Cardiac fibroblast (primary cell): ENCODE measurements around the gene POU2F1.

Source experiments
- DNase-seq, 2 donors: peaks; one replicate each; pipeline versions ENCODE4 v3.0.0 to v3.0.0-alpha.2; 2010; ENCODE audit warnings: low read depth in 2 of 2
- H3K4me3 ChIP-seq, 2 donors: replicated peaks in 1 of 2; 1 replicate in 1 of 2; 2 replicates in 1 of 2; pipeline ENCODE4 v1.5.1; 2011; ENCODE audit warnings: low read depth in 2 of 2, low read length in 2 of 2, mild to moderate bottlenecking in 2 of 2, moderate library complexity in 1 of 2
- CTCF ChIP-seq: IDR thresholded peaks from one replicate; pipeline ENCODE4 v1.5.1; 2011; ENCODE audit warnings: low read depth, mild to moderate bottlenecking, low read length, inconsistent platforms

POU2F1 gene

DNA sequence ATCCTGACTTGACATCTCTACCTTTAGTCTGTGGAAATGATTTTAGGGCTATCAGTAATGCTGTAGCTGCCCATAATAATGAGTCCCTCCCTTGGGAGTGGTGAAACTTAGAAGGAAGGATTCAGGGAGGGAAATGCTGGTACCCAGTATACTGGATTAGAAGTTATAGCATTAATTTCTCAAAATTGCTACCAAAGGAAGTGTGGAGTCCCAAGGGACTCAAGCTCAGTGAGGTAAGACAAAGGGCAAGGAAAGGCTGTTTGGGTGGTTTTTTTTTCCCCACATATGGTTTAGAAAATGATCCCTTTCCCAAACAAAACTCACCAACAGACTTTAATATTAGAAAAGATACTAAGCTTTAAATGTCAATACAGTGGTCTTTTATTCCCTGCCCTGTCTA lies 197.7 kb downstream of the POU2F1 start:
- TF ChIP-seq CTCF = no peak
- H3K4me3 ChIP-seq = no peak overlapping the region
- peak; percentile 30 to 35 for DNase-seq

GRCh38 chr1:167419245-167419644 lies 198.6 kb downstream of the POU2F1 start:
- DNase-seq = no peak
- no peak for TF ChIP-seq CTCF

DNA sequence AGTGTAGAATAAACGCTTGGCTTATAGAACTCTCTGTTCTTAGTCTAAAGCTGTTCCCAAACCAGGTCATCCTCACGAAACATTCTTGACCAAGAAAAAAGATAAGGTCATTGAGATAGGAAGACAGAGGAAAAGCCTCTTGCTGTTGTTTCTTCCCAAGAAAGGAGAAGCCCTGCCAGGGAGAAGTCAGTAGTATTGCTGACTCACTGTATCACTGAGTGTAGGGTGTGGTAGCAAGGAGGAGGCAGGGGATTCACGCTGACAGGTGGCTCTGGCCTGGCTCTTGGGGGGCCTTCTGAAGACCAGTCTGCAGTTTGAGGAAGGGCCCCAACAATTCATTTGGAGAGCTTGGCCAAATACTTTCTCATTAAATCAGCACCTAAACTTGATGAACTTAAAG lies 199.8 kb downstream of the POU2F1 start:
- TF ChIP-seq CTCF = no peak
- H3K4me3 ChIP-seq = no peak overlapping the region
- peak in 1 of 2 donors; percentile 15 for DNase-seq

More at GRCh38 chr1:167419245-167419644, 198.6 kb downstream of the POU2F1 start:
- no peak overlapping the region for H3K4me3 ChIP-seq

GRCh38 chr1:167423684-167424619 lies 203.3 kb downstream of the POU2F1 start:
- no peak for DNase-seq
- H3K4me3 ChIP-seq = no peak overlapping the region

GRCh38 chr1:167425482-167425881 lies 204.8 kb downstream of the POU2F1 start:
- TF ChIP-seq CTCF = no peak
- no peak overlapping the region for H3K4me3 ChIP-seq
- no peak for DNase-seq

More at GRCh38 chr1:167423684-167424619, 203.3 kb downstream of the POU2F1 start:
- TF ChIP-seq CTCF = no peak

DNA sequence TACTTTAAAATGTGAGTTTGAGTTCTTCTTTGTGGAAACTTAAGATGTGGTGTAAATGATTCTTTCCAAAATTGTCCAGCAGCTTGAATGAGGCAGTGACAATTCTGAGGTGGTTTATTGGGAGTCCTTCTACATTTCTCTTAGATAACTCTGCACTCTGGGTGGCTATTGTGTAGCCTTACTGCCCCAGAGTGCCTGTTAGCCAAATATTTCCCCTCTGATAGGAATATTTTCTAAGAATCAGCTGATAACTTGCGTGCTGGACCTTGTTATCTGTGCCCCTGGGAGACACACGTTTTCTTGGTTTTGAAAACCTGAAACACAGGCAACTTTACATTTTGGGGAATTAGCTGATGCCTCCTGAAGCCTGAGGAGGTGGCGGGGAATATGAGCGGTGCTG lies 206.0 kb downstream of the POU2F1 start:
- no peak overlapping the region for H3K4me3 ChIP-seq
- TF ChIP-seq CTCF = no peak
- DNase-seq = no peak
